Esophagus squamous epithelium (tissue), 4 donors: Measurements from ENCODE around the gene YTHDF2.

Source experiments
- CTCF ChIP-seq, 6 experiments: fragments of 450-650 bp in 4 of 6; fragments of 200-600 bp in 2 of 6; sonication (generic) in 2 of 6; IDR thresholded peaks; one replicate each; pipeline ENCODE4 v1.5.1; 2016 to 2019; ENCODE audit warnings: antibody characterized with exemption in 6 of 6, mild to moderate bottlenecking in 4 of 6, moderate library complexity in 4 of 6
- POLR2A ChIP-seq, 4 donors: fragments of 450-650 bp; IDR thresholded peaks; one replicate each; pipeline ENCODE4 v1.6.1; 2017; ENCODE audit warnings: antibody characterized with exemption in 4 of 4, mild to moderate bottlenecking in 4 of 4, moderate library complexity in 3 of 4

GRCh38 chr1:28781305-28781704, 44.6 kb downstream of the YTHDF2 start:
- TF ChIP-seq CTCF (IDR thresholded peaks at IDR 0.05) (no peak), POLR2A (IDR thresholded peaks at IDR 0.05) (no peak)
